Prostate gland (tissue), 2 donors: ENCODE data around the gene SLC52A3. TPM values are rescaled to one million over a fixed set of nuclear protein-coding genes. Genes with fewer than 3 reads are reported as not detected.

ENCODE experiments used
- DNase-seq: peaks from one replicate; pipeline ENCODE4 v3.0.0-alpha.2; 2019; ENCODE audit warnings: low spot score
- H3K27ac ChIP-seq, 2 donors: fragments of 200-600 bp; sonication (generic); 2 replicates each; pipeline ENCODE4 v1.5.1; 2017 to 2019
- H3K27me3 ChIP-seq: fragments of 200-600 bp; sonication (generic); replicated peaks from 2 replicates; pipeline ENCODE4 v1.5.1; 2019; ENCODE audit not compliant: insufficient read depth
- H3K36me3 ChIP-seq, 2 donors: fragments of 200-600 bp; sonication (generic); 1 replicate in 1 of 2; 2 replicates in 1 of 2; pipeline versions ENCODE4 v1.5.1 to v1.8.1; 2017 to 2019
- H3K4me1 ChIP-seq: fragments of 200-600 bp; sonication (generic); replicated peaks from 2 replicates; pipeline ENCODE4 v1.5.1; 2019
- H3K4me3 ChIP-seq, 2 donors: fragments of 200-600 bp; sonication (generic); 2 replicates each; pipeline ENCODE4 v1.5.1; 2017 to 2019
- H3K9me3 ChIP-seq: fragments of 200-600 bp; sonication (generic); 2 replicates; pipeline ENCODE4 v1.5.1; 2017
- POLR2A ChIP-seq: fragments of 450-650 bp; IDR thresholded peaks from one replicate; pipeline ENCODE4 v1.6.1; 2016; ENCODE audit warnings: antibody characterized with exemption, mild to moderate bottlenecking
- POLR2AphosphoS5 ChIP-seq: sonication (generic); formaldehyde crosslinking; IDR thresholded peaks from one replicate; pipeline ENCODE4 v1.6.1; 2017; ENCODE audit warnings: antibody characterized with exemption
- WGBS: methylation state at CpG from one replicate; pipeline ENCODE4 v1.1.5; 2018; 5-methylcytosine and 5-hydroxymethylcytosine counted together
- intact Hi-C: fragments of 100-400 bp; cut with DNase I; formaldehyde crosslinking; loops from one replicate; pipeline ENCODE4 v1.14.2; 2022
- total RNA-seq, 2 donors: library from RNA; depleted of rRNA; stranded (reverse); fragments of >200 nt; gene quantifications; one replicate each; pipeline ENCODE4 v1.1.0, GENCODE V29; 2016
- TF ChIP-seq, protein P1 (sequence below), 4 experiments: fragments of 200-600 bp in 2 of 4; fragments of 450-650 bp in 2 of 4; sonication (generic) in 2 of 4; IDR thresholded peaks; 1 replicate in 3 of 4; 2 replicates in 1 of 4; pipeline ENCODE4 v1.5.1; 2016 to 2019; ENCODE audit warnings: antibody characterized with exemption in 4 of 4, mild to moderate bottlenecking in 2 of 4, moderate library complexity in 2 of 4

Gene SLC52A3
- total RNA-seq: 100 to 1,000 TPM in 1 of 2 donors, 10 to 100 TPM in 1; 34.3 to 221 TPM

DNA sequence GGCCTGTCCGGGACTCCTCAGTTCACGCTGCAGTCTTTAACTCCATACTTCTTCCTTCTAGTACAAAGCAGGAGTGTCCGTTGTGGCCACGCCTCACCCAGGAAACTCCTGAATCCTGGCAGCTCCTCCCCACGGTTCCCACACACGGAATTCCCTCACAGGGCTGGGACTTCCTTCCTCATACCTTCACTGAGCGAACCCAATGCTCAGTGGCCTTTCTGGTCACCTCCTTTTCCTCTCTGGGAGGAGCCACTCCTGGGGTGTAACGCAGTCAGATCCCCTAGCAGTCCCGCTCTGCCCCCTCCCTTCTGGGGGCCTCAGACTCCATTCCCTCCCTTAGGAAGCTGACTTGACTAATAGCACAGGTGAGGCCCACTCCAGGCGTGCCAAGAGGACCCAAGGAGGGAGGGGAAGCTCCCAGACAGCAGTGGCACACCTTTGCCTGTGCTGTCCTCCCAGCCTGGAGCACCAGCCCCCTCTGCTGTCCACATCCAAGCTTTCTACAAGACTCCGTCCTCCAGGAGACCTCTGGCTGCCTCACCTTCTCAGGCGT, at the start of gene SLC52A3:
TSS of gene SLC52A3 (minus strand) at position 75 of the 553 bp plus-strand sequence. CDS start 2,726 bp downstream, outside the sequence.
- Histone ChIP-seq H3K9me3 (no peaks in the 10 kb centered on the region), H3K4me3 (peak within 1 kb of the TSS in 1 of 2 donors; percentile 30), H3K36me3 (no peaks in the 10 kb centered on the region), H3K4me1 (peaks cover 6% of the 10 kb centered on the region), H3K27me3 (no peaks in the 10 kb centered on the region), H3K27ac (peak within 1 kb of the TSS; percentile 52 to 74)
- intact Hi-C loops: no loop called here
- 46% methylated on average over 12 of the region's 12 CpGs for WGBS
- DNase-seq: peak; percentile 85
- TF ChIP-seq, protein P1, sequence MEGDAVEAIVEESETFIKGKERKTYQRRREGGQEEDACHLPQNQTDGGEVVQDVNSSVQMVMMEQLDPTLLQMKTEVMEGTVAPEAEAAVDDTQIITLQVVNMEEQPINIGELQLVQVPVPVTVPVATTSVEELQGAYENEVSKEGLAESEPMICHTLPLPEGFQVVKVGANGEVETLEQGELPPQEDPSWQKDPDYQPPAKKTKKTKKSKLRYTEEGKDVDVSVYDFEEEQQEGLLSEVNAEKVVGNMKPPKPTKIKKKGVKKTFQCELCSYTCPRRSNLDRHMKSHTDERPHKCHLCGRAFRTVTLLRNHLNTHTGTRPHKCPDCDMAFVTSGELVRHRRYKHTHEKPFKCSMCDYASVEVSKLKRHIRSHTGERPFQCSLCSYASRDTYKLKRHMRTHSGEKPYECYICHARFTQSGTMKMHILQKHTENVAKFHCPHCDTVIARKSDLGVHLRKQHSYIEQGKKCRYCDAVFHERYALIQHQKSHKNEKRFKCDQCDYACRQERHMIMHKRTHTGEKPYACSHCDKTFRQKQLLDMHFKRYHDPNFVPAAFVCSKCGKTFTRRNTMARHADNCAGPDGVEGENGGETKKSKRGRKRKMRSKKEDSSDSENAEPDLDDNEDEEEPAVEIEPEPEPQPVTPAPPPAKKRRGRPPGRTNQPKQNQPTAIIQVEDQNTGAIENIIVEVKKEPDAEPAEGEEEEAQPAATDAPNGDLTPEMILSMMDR (IDR thresholded peaks at IDR 0.05): peak in 3 of 4 experiments; percentile 52 to 73 (median 58)
- TF ChIP-seq POLR2AphosphoS5: peak; percentile 61
- TF ChIP-seq POLR2A: peak; percentile 39

DNA sequence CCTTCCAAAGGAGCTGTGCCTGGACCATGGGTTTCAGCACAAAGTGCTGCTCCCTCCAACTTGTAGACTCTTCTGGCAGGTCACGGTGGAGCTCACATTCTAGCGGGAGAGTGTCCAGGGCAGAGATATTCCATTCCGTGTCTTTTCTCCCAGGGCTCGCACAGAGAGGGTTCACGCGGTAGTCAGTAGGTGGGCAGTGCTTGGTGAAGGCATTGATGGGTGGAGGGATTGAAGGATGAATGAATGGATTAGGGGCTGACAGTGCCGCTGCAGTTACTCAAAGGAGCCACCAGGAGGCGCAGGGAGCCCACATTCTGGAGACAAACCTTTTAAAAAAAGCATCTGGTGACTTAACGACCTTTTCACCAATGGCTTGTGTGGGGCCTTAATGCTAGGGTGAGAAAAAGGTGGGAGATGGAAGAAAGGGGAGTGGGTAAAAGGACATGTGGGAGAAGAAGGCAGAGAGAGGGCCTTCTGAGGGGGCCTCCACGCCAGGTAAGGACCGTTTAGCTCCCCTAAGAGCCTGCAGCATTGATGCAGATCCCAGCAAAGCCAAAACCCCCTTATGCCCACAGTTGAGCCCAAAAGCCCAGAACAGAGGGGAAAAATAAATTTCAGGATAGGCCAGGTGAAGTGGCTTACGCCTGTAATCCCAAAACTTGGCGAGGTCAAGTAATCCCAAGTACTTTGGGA, 47.8 kb upstream of the SLC52A3 start:
- intact Hi-C loops: loop anchor here (1.0 to 10.0 kb wide), 3 partner anchors 140 to 399 kb away; no protein-coding TSS in a partner anchor
- WGBS: 30% methylated on average over 13 of the region's 13 CpGs

DNA sequence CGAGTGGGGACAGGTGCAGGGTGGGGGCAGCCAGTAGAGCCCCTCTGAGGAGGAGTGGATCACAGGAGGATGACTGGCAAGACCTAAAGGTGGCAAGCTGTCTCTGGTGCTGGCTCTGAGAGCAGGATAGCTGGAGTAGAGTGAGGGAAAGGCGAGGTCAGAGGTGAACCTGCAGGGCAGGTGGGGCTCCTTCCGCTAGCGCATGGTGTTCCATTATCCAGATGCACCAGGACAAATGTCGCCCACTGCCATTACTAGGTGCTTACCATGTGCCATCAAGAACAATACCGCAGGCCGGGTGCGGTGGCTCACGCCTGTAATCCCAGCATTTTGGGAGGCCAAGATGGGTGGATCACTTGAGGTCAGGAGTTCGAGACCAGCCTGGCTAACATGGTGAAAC, 46.9 kb upstream of the SLC52A3 start:
- Histone ChIP-seq H3K4me1 (no peaks in the 10 kb centered on the region), H3K27me3 (no peaks in the 10 kb centered on the region), H3K4me3 (no peak overlapping the region), H3K27ac (no peak overlapping the region), H3K36me3 (no peaks in the 10 kb centered on the region), H3K9me3 (no peaks in the 10 kb centered on the region)
- DNase-seq: no peak
- 87% methylated on average over 10 of the region's 10 CpGs for WGBS
- TF ChIP-seq POLR2A (no peak), POLR2AphosphoS5 (no peak)
- TF ChIP-seq, protein P1 (IDR thresholded peaks at IDR 0.05): no peak
- intact Hi-C loops: loop anchor here (10.0 kb wide), 2 partner anchors 290 to 400 kb away; no protein-coding TSS in a partner anchor

More for the DNA sequence above, 47.8 kb upstream of the SLC52A3 start:
- Histone ChIP-seq H3K36me3 (no peaks in the 10 kb centered on the region), H3K4me3 (no peak overlapping the region), H3K27ac (no peak overlapping the region), H3K4me1 (no peaks in the 10 kb centered on the region), H3K9me3 (no peaks in the 10 kb centered on the region), H3K27me3 (no peaks in the 10 kb centered on the region)
- peak; percentile 48 for DNase-seq
- TF ChIP-seq, protein P1 (IDR thresholded peaks at IDR 0.05): peak; percentile 92 to 97 (median 94)
- TF ChIP-seq POLR2A (no peak), POLR2AphosphoS5 (no peak)

DNA sequence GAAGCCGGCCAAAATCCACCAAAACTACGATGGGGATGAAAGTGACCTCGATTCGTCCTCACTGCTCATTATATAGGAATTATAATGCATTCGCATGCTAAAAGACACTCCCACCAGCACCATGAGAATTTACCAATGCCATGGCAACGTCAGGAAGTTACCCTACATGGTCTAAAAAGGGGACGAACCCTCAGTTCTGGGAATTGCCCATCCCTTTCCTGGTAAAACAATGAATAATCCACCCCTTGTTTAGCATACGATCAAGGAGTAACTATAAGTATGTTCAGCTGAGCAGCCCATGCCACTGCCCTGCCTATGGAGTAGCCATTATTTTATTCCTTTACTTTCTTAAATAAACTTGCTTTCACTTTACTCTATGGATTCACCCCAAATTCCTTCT, 45.1 kb upstream of the SLC52A3 start:
- H3K9me3 ChIP-seq: no peaks in the 10 kb centered on the region
- H3K27ac ChIP-seq: peak overlapping the region in 1 of 2 donors; percentile 62
- 61% methylated on average over 8 of the region's 8 CpGs for WGBS
- no peaks in the 10 kb centered on the region for H3K27me3 ChIP-seq
- no peaks in the 10 kb centered on the region for H3K36me3 ChIP-seq
- H3K4me3 ChIP-seq: no peak overlapping the region
- H3K4me1 ChIP-seq: no peaks in the 10 kb centered on the region
- DNase-seq: no peak
- intact Hi-C loops: loop anchor here (10.0 kb wide), 2 partner anchors 291 to 401 kb away; no protein-coding TSS in a partner anchor
- TF ChIP-seq POLR2AphosphoS5 (no peak), POLR2A (no peak)
- TF ChIP-seq, protein P1 (IDR thresholded peaks at IDR 0.05): no peak
